Activated CD8-positive, alpha-beta memory T cell treated with anti-CD3 and anti-CD28 coated beads, Interleukin-2, amount 50 U/mL, for 24 hours (primary cell): ENCODE measurements around the gene TRIM46.
"Not testable (repeated sequence)": the region's sequence is repeated elsewhere in the genome, so short reads cannot be mapped to it uniquely, and the experiment has no call there.

Experiments
- DNase-seq: peaks from one replicate; pipeline ENCODE4 v3.0.0-alpha.2; 2020; ENCODE audit errors: extremely low read depth

Gene TRIM46

DNA sequence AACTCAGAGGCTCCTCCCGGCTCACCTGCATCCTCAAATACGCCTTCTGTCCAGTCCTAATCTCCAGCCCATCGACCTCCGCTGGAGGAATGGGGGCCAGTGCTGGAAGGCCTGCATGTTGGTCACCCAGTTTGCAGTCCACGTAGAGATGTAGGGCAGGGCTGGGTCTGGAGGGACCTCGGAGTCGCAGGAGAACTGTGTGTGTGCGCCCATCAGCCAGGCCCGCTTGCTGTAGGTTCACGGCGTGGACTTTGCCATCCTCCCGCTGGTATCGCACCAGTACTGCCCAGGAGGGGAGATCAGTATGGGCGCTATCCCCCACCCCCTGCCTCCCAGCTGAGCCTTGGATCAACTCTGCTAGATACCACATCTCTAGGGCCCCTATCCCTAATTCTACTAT is 31.4 kb downstream of the TRIM46 start:
- DNase-seq: no peak

GRCh38 chr1:155205969-155206593 is 32.4 kb downstream of the TRIM46 start:
- DNase-seq: no peak

GRCh38 chr1:155206891-155207805 is 33.5 kb downstream of the TRIM46 start:
- DNase-seq: peak; percentile 78

DNA sequence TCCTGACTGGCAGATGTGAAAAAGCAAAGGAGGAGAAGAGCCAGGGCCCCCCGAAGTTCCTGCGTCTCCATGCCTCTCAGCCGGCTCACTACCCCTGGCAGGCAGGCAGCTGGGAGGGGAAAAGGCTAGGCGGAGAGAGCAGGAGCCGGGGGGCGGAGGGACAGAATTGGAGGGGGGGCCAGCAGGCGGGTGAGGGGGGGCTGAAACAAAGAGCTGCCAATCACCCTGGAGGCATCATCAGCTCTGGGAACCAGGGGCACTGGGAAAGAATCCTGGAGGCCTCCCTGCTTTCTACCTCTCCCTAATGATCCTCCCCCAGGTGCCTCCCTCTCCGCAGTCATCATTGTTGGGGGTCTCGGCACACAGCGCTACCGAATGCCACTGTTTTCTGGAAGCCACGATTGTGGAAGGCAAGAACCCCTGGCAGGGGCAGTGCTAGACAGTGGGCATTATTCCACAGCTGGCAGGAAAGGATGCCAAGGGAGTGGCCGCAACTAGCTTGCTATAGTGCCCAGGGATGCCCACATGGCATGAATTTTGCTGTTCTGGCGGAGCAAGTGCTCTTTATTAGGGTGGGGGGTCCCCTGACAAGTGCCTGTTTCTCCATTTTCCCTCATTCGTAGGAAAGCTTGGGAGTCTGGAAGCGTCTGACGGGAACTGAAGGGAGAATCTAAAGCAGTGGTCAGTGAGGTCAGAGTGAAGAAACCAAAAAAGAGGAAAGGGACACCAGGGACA is 34.3 kb downstream of the TRIM46 start, which contains the start of gene THBS3:
Gene THBS3 (minus strand): TSS at position 92 of the 735 bp plus-strand sequence. CDS start 21 bp downstream, at position 71.
- no peak for DNase-seq

DNA sequence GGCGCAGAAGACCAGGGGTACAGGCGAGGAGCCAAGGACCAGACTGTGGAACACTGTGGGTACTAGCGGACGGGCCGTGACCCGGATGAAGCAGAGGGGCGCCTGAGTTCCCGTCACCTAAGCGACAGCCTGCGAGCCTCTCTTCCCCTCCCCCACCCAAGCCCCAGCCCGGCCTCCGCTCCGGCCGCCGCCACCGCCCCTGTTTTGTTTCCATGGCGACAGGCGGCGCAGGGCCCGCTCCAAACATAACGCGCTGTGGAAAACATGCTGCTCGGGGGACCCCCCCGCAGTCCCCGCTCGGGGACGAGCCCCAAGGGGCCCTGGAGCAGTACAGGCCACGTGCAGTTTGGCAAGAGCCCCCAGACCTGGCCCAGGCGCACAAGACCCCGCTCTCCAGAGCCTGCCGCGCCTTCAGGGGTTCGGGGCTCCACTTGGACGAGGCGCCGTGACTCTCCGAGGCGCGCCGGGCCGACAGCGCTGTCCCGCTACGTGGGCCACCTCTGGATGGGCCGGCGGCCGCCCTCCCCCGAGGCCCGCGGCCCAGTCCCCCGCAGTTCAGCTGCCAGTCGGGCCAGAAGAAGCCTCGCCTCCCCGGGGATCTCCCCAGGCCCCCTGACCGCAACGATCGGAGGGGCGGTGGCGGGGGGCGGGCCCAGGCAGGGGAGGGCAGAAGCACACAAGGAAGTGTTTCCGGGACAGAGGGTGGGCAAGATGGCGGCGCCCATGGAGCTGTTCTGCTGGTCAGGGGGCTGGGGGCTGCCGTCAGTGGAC is 35.1 kb downstream of the TRIM46 start, which contains the start of gene MTX1:
Gene MTX1 (plus strand): TSS at position 155 of the 771 bp plus-strand sequence. CDS start 110 bp downstream, at position 265.
- DNase-seq: peak; percentile 68

- no peak for DNase-seq
These were observed 35.7 kb downstream of the TRIM46 start for GRCh38 chr1:155209312-155209721.

DNA sequence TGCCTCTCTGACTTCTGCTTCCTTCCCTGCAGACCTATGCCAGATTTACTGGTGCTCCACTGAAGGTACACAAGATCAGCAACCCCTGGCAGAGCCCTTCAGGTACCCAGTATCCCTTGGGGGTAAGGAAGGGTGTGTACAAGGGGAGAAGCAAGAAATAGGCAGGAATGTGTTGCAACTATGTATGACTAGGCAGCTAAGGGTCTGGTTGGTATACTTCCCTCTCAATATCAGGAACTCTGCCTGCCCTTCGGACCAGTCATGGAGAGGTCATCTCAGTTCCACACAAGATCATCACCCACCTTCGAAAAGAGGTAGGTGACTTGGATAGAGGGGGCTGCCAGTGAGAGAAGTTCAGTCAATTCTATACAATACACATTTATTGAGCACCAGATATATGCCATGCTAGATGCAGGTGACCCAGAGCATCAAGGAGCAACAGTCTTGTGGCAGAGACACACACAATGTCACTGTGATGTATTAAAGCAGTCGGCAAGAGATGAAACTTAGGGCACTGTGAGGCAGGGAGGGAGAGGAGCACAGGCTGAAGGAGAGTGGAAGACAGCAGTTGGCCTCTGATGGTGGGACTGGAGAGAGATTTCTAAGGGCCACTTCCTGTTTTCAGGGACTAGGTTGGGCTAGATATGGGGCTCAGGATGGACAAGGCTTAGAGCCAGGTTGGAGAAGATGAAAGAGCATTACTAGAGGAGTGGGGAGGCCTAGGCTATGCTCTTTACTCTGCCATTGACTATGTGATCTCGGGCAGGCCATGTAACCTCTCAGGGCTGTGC is 36.9 kb downstream of the TRIM46 start:
- no peak for DNase-seq

DNA sequence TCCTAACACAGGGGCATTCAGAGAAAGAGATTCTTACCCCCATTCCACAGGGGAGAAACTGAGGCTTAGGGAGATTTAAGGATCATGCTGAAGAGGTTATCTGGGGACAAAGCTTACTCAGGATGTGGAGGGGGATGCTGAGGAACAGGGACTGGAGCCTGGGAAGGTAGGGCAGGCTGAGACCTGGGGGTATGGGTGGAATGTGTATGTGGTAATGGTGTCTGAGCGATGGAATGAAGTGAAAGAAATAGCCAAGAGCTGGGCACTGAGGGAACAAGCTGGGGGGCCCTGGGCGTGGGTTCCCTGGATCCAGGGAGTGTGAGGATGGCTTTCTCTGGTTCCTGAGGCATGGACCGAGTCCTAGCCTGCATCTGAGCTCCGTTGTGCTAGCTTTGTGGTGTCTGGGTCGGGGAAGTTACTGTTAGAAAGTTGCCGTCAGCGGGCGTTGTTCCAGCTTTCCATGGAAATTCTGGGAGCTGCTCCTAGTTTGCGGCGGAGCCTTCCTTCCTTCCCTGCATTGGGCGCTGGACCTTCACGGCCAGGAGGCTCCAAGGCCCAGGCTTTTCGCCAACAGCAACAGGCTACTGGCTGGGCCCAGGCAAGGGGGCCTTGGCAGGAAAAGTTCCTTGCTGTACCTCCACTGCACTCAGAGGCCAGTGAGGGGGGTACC is 37.9 kb downstream of the TRIM46 start:
- not testable (repeated sequence) for DNase-seq

DNA sequence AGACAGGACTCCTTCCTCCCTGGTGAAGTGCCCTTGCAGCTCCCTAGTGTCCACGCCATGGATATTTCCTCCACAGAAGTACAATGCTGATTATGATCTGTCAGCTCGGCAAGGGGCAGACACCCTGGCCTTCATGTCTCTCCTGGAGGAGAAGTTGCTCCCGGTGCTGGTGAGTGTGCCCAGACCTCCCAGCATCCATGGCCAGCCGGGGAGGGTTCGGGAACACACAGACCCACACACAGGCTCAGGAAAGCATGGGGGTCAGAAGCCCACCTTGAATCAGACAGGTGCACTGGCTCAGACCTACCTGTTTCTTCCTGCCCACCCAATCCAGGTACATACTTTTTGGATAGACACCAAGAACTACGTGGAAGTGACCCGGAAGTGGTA is 38.4 kb downstream of the TRIM46 start:
- not testable (repeated sequence) for DNase-seq

DNA sequence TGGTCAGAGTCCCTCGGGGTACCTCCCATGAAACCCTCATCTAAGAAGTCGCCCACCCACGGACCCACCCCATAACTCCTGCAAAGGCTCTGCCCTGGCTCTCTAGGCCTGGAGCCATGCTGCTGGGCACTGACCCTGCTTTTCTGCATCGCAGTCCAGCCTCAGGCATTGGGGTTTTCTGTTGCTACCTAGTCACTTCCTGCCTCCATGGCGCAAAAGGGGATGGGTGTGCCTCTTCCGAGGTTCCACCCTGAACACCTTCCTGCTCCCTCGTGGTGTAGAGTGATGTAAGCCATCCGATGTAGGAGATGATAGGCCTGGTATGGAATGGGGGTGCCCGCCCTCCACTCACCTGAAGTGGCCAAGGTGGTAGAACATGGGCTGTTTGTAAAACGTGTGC is 41.1 kb downstream of the TRIM46 start:
- not testable (repeated sequence) for DNase-seq

DNA sequence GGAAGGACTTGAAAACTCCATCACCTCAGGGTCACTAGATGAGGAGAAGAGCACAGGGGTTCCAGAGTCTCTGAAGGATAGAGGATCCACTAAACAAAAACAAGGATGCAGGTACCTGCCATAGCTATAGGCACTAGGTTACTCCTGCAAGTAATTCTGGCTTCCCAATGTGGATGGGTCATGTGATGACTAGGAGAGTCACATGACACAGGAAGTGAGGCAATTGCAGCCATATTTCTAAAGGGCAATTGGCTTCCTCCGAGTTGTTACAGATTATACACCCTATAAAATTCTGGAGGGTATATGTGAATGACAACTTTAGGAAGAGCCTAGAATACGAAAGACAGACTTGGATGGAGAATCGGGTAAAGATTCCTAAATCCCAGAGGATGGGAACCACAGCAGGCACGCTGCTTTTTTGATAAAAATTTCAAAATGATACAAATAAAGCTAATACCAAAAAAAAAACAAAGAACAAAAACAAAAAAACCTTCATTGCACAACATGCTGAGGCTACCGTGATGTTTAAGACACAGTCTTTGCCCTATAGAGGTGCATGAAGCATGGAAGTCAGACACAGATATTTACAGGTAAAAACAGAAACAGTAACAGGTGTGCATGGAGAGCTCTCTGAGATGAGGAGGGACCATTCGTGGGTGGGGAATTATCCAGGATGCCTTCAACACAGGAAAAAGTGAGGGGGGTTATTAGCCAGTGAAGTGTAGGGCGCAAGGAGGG is 45.4 kb downstream of the TRIM46 start:
- no peak for DNase-seq

GRCh38 chr1:155219592-155220031 is 46.0 kb downstream of the TRIM46 start:
- no peak for DNase-seq

DNA sequence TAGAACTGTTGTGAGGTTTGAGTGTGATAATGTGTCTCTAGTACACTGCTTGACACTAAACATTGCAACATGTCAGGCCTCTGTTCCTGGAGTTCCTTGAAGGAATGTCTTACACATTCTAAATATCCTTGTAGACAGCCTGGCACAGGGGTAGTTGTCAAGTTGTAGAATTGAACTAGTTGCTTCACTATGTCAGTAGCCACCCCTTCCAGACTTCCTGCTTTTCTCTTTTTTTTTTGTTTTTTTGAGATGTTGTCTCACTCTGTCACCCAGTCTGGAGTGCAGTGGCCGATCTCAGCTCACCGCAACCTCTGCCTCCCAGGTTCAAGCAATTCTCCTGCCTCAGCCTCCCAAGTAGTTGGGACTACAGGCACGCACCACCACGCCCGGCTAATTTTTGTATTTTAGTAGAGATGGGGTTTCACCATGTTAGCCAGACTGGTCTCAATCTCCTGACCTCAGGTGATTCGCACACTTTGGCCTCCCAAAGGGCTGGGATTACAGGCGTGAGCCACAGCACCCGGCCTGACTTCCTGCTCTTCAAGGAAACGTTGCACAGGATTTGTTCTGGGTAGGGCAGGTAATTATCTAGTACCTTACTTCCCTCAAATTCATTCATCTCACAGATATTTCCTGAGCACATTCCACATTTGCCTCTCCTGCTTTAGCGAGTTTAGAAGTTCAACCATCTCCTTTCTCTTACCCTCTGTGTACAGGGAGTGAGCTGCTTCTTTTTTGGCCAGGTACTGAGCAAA is 46.7 kb downstream of the TRIM46 start:
- not testable (repeated sequence) for DNase-seq

GRCh38 chr1:155223047-155223446 is 49.4 kb downstream of the TRIM46 start:
- no peak for DNase-seq

DNA sequence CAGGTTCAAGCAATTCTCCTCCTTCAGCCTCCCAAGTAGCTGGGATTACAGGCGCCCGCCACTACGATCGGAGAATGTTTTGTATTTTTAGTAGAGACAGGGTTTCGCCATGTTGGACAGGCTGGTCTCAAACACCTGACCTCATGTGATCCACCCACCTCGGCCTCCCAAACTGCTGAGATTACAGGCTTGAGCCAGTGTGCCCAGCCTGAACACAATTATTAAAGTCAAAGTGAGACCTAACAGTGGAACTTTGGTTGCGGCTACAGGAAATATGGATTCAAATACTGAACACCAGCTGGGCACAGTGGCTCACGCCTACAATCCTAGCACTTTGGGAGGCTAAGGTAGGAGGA is 51.7 kb downstream of the TRIM46 start:
- DNase-seq: not testable (repeated sequence)

DNA sequence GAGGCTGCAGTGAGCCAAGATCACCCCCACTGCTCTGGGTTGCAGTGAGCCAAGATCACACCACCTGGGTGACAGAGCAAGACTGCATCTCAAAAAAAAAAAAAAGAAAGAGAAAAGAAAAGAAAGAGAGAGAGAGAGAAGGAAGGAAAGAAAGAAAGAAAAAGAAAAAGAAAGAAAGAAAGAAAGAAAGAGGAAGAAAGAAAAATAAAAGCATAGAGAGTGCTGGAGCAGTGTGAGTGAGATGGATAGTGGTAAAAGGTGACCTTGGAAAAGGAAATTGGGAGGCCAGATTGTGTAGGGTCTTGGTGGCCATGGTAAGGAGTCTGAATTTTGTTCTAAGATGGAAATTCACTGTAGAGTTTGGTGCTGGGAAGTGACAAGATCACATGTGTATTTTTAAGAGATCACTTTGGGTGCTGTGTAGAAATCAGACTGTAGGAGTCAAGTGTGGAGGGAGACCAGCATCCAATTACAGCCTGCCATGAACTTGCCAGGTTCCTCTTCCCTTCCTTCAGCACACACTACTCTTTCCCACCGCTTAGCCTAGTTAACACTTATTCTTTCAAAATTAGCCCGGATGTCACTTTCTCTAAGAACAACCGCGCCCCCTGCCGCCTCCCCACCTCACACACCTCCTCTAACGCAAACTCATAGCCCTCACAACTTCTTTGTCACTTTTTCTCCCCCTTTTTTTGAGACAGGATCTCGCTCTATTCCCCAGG is 52.7 kb downstream of the TRIM46 start:
- peak; percentile 53 for DNase-seq

GRCh38 chr1:155226910-155227260 is 53.2 kb downstream of the TRIM46 start:
- DNase-seq: no peak
